Neutrophil (primary cell): ENCODE data around the gene UBP1.
"Not testable (repeated sequence)": the region's sequence is repeated elsewhere in the genome, so short reads cannot be mapped to it uniquely, and the experiment has no call there.

Experiments used
- H3K27ac ChIP-seq: fragments of 200-600 bp; sonication (generic); 2 replicates; pipeline ENCODE4 v1.5.1; 2016; ENCODE audit warnings: mild to moderate bottlenecking, moderate library complexity
- H3K27me3 ChIP-seq: fragments of 200-600 bp; sonication (generic); 2 replicates; pipeline ENCODE4 v1.6.0; 2016; ENCODE audit warnings: mild to moderate bottlenecking
- H3K36me3 ChIP-seq: fragments of 200-600 bp; sonication (generic); 2 replicates; pipeline ENCODE4 v1.5.1; 2017
- H3K4me1 ChIP-seq, 2 experiments: fragments of 200-600 bp in 1 of 2; sonication (generic) in 1 of 2; 1 replicate in 1 of 2; 2 replicates in 1 of 2; pipeline versions ENCODE4 v1.5.1 to v1.6.1; 2013 to 2016; ENCODE audit warnings: low read depth in 1 of 2, low read length in 1 of 2, mild to moderate bottlenecking in 1 of 2, moderate library complexity in 1 of 2; ENCODE audit not compliant: control insufficient read depth in 1 of 2, insufficient read depth in 1 of 2
- H3K4me3 ChIP-seq, 2 experiments: fragments of 200-600 bp in 1 of 2; sonication (generic) in 1 of 2; 1 replicate in 1 of 2; 2 replicates in 1 of 2; pipeline ENCODE4 v1.5.1; 2013 to 2016; ENCODE audit warnings: low read depth in 1 of 2, low read length in 1 of 2, mild to moderate bottlenecking in 1 of 2, moderate library complexity in 1 of 2
- H3K9me3 ChIP-seq: fragments of 200-600 bp; sonication (generic); 2 replicates; pipeline ENCODE4 v1.5.1; 2016
- CTCF ChIP-seq: fragments of 200-600 bp; sonication (generic); IDR thresholded peaks from 2 replicates; pipeline ENCODE4 v1.5.1; 2016; ENCODE audit warnings: antibody characterized with exemption

Gene UBP1

GRCh38 chr3:33430571-33430970 lies 9.6 kb downstream of the UBP1 start:
- Histone ChIP-seq H3K9me3 (no peaks in the 10 kb centered on the region), H3K27me3 (no peaks in the 10 kb centered on the region), H3K4me1 (peaks cover 8 to 9% of the 10 kb centered on the region in 2 experiments), H3K36me3 (no peaks in the 10 kb centered on the region), H3K27ac (no peak overlapping the region), H3K4me3 (no peak overlapping the region)
- no peak for TF ChIP-seq CTCF

GRCh38 chr3:33430061-33430460 lies 10.1 kb downstream of the UBP1 start:
- Histone ChIP-seq H3K36me3 (peaks cover 1% of the 10 kb centered on the region), H3K4me1 (peaks cover 8 to 9% of the 10 kb centered on the region in 2 experiments), H3K27ac (no peak overlapping the region), H3K9me3 (no peaks in the 10 kb centered on the region), H3K4me3 (no peak overlapping the region), H3K27me3 (no peaks in the 10 kb centered on the region)
- TF ChIP-seq CTCF: no peak

DNA sequence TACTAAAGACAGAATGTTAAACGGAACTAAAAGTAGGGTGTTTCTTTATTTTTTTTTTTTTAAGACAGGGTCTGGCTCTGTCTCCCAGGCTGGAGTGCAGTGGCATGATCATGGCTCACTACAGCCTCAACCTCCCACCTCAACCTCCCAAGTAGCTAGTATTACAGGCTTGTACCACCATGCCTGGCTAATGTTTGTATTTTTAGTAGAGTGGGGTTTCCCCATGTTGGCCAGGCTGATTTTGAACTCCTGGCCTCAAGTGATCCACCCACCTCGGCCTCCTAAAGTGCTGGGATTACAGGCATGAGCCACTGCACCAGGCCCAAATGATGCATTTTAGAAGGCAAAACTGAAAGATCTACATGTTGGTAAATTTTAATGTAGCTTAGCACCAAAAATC lies 10.9 kb downstream of the UBP1 start:
- H3K9me3 ChIP-seq, H3K4me1 ChIP-seq, H3K27ac ChIP-seq, H3K4me3 ChIP-seq, H3K36me3 ChIP-seq, H3K27me3 ChIP-seq: not testable (repeated sequence)

GRCh38 chr3:33428734-33429133 lies 11.5 kb downstream of the UBP1 start:
- TF ChIP-seq CTCF: no peak
- Histone ChIP-seq H3K4me3 (no peak overlapping the region), H3K36me3 (peaks cover 14% of the 10 kb centered on the region), H3K9me3 (no peaks in the 10 kb centered on the region), H3K27me3 (no peaks in the 10 kb centered on the region), H3K4me1 (peaks cover 8 to 9% of the 10 kb centered on the region in 2 experiments), H3K27ac (no peak overlapping the region)

- no peak overlapping the region for H3K4me3 ChIP-seq
- peaks cover 8 to 9% of the 10 kb centered on the region in 2 experiments for H3K4me1 ChIP-seq
- peaks cover 23% of the 10 kb centered on the region for H3K36me3 ChIP-seq
- H3K27ac ChIP-seq: no peak overlapping the region
- no peaks in the 10 kb centered on the region for H3K9me3 ChIP-seq
- H3K27me3 ChIP-seq: no peaks in the 10 kb centered on the region
- no peak for TF ChIP-seq CTCF
These were observed 13.4 kb downstream of the UBP1 start for GRCh38 chr3:33426630-33427317.

DNA sequence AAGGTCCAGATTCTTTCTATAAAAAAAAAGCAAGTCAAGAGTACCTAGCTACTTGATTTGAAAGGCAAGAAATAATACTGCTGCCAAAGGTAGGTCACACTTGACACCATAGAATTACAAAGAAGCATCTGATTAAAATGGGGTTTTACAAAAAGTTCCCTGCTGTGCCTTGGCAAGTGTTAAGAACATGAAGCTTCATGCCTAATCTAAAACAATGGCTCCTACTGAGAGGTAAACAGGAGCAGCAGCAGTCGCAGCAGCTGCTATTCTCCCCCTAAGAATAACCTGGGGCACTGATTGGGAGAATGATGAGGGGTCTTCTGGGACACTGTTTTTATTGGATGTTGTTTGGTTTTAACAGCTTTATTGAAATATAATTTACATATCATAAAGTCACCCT lies 14.1 kb downstream of the UBP1 start:
- Histone ChIP-seq H3K4me1 (peaks cover 8 to 9% of the 10 kb centered on the region in 2 experiments), H3K4me3 (no peak overlapping the region), H3K9me3 (no peaks in the 10 kb centered on the region), H3K27me3 (no peaks in the 10 kb centered on the region), H3K27ac (no peak overlapping the region), H3K36me3 (peaks cover 30% of the 10 kb centered on the region)
- no peak for TF ChIP-seq CTCF
